DMS153 (cell line): ENCODE measurements around the gene PSMB9.

Experiments
- DNase-seq: peaks from one replicate; lab custom pipeline; 2025; lab: John Stamatoyannopoulos, UW

The PSMB9 gene

DNA sequence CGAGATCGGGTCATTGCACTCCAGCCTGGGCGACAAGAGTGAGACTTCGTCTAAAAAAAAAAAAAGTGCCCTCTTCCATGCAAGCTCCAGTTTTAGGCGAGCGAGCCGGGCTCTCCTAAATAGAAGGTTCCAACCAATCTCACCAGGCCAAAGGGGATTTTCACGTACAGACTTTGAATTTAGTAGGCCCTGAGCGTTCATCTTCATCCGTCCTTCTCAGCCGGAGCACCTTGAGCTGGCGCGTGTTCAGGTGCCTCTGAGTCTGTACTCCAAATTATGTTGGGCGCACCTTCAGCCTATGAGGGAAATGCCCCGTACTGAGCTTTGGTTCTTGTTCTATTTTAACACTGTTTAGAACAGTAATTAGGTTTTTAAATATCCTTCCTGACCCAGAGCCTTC, 14.6 kb upstream of the PSMB9 start:
- DNase-seq: no peak

DNA sequence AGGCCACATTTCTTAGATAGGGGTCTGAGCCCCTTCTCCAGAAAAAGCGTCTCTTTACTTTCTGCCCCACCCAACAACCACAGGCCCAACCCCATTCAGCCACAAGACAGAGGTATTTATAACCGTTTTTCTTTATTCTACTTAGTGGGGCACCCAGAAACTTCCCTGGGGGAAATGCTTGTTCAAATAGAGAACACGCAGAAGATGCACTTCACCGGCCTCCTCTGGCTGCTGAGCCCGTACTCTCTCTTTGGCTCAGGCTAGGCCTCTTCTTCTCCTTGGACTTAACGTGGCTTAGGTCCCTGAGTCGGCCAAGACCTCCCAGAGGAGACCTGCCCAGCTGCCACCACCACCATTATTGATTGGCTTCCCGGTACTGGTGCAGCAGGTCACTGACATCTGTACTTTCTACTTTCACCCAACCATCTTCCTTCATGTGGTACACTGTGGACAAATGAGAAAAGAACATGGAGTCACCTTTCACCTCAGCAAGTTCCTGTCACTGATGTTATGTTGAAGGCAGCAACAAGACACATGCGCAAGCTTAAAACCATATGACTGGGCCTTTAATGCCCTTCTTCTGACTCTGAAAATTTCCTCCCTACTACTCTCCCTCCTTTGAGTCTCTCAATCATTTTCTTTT, 13.3 kb upstream of the PSMB9 start:
- no peak for DNase-seq

DNA sequence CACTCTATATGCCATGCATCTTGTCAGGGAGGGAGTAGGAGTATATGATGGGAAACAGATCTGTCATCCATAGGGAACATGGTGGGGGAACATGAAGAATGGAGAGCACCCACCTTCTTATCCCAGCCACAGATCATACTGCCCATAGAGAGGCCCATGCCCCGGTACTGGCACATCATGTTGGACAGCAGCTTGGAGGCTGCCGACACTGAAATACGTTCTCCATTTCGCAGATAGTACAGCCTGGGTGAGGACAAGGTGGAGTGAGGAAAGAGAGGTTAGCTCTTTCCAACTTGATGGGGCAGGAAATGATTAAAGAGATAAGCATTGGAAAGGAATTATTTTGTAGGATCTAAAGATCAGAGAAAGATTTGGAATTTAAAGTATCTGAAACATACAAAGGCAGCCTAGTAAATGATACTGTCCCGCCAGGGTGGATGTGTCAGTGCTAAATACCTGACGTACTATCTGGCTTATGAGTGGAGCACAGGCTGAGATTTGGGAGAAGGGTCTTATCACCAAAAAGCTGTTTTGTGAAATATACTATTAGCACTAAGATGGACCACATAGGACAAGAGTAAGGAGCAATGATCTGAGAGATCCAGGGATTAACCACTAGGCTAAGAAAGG, 11.9 kb upstream of the PSMB9 start:
- DNase-seq: no peak

DNA sequence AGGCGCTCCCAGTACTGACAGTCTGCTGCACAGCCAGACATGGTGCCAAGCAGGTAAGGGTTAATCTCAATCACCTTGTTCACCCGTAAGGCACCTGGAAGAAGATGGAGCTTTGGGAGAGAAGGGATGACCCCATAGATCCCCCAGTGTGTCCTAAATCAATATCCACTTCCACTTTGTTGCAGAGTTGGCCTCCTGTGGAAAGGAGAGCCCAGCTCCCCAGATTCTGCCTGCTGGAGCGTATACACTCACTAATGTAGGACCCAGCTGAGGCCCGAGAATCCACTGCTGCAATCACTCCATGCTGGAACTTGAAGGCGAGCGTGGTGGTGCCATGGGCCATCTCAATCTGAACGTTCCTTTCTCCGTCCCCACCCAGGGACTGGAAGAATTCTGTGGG, 11.3 kb upstream of the PSMB9 start:
- no peak for DNase-seq

DNA sequence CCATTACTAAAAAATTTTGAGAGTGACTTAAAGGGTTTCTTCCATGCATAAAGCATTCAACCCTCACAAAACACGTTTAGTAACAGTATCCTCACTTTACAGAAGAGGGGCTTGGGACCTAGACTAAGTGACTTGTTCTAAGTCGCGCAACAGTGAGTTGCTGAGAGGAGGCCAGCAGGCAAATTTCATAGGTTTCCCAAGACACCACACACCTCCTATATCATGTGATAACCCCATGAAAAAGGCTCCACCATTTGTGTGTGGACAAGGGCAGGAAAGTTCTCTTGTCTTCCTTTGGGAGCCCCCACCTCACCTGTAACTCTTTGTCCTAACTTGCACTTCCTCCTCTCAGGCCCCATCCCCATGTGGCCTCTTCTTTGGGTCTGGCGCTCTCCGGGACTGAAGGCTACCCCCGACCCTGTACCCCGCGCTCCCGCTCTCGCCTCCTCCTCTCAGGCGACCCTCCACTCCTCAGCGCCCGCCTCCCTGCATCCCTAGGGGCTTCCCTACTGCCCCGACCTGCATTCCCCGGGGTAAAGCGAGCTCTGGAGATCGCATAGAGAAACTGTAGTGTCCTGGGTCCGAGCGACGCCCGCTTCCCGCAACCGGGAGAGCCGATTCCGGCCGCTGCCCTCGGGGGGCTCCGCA, 10.5 kb upstream of the PSMB9 start:
- no peak for DNase-seq

DNA sequence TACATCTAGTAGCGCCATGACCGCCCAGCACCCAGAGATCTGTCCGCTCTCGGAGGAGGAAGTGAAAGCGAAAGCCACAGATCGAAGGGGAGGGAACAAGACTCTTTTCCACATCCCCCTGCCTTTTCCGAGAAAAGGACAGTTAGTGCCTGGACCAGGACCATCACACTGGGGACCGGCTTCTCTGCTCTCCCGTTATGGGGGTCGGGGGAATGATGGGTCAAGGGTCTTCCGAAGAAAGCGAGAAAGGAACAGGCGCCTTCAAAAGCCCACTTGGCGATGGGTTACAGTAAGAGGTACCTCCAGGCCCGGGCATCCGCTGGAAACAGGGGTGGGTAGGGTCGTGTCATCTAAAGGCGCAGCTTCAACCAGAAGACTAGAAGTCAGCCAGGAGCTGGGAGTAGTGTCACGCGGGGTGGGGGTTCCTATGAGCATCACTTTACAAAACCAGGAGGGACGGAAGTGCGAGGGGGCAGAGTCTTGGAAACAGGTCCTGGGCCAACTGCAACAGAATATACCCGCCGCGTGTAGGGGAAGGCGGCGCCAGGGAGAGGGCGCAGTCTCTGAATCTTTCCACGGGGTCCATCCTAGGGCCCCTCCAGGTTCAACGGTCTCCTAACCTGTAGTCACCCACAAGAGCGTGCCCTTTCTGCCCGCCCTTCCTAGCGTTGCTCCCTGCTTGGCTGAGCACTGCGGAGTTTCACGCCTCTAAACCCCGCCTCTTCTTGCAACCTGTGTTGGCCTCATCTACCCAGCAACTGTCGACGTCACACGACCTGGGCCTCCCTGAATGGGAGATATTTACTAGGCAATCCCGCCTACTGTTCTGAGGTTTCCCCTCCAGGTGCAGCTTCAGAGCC, 9.8 kb upstream of the PSMB9 start, which contains the start of gene PSMB8:
PSMB8 (minus strand) TSS at position 69 of the 860 bp plus-strand sequence; CDS start at position 18, 51 bp downstream.
- peak; percentile 97 for DNase-seq

DNA sequence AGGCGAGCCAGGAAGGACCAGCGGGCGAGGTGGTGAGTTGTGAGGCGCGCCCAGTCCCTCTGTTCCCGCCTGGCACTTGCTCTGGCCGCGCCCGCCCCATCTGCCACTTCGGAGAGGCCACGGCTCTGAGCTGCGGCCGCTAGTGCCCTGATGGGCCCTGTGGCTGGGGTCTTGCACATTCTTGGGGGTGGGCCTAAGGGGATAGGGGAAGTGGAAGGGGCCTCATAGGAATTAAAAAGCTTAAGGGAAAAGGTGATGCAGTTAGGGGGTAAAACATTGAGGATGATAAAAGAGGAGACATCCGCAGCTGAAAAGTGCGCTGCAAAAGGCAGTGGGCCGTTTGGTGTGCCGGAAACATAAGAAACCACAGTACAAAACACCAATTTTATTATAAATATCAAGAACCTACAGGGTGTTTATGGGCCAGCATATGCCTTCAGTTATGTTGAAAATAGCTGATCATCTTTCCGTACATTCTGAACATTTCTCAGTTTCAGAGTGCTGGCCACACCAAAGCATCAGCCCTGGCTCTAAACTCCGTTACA, 9.1 kb upstream of the PSMB9 start:
- no peak for DNase-seq

DNA sequence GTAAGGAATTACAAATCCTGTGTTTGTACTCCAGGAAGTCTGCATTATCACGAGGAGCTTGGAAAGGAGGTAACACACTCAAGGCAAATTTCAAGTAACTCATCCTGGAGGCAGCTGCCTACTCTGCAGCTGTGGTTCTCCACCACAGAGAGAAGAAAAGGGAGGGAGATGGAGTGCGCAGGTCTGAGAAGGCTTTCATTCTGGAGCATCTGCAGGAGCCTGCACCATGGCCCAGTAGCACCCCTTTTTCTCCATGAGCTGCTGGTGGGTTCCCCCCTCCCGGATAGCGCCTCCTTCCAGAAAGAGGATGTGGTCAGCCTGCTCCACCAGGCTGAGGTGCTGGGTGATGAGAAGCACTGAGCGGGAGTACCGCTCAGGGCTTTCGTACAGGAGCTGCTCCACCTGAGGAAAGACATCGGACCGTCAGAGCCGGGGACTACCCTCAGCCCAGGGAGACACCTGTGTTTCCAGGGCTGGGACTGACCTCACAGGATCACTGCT, 8.6 kb upstream of the PSMB9 start:
- no peak for DNase-seq

DNA sequence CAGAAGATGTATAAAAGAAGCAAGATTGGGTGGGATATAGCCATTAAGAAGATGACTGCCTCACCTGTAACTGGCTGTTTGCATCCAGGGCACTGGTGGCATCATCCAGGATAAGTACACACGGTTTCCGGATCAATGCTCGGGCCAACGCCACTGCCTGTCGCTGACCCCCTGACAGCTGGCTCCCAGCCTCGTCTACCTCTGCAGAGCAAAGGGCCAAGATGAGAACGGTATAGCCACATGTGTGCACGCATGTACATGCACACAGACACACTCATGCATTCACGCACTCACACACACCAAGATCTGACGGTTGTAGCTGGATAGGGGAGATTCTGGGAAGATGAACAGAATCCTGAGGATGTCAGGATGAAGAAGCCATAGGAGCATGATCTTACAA, 7.0 kb upstream of the PSMB9 start:
- no peak for DNase-seq

DNA sequence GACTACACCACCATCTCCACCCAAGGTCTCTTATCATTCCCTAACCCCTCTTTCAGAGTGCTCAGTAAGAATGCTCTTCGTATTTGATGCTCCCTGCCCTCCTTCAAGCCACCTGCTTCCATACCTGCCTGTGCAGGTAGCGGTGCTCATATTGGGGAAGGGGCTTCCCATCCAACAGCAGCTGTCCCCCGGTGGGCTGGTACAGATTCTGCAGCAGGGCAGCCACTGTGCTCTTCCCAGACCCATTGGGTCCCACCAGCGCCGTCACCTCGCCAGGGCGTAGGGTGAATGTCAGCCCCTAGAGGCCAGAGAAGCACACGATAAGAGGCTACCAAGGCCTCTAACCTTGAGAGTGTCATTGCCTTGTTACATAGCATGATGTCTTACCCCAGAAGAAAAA, 6.2 kb upstream of the PSMB9 start:
- DNase-seq: no peak

DNA sequence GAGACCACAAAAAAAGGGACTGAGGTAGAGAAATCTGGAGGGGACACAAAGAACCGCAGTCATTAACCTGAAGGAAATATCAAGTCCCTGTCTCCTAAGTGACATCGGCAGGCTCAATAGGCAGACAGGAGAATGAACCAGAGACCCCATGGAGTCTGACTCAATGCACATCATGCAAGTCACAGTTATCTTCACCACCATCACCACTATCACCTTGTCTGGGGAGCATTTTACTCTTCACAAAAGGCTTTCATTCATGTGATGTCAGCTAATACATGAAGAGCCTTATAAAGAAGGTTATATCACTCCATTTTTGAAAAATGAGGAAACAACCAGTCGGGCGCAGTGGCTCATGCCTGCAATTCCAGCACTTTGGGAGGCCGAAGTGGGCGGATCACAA, 4.9 kb upstream of the PSMB9 start:
- no peak for DNase-seq

DNA sequence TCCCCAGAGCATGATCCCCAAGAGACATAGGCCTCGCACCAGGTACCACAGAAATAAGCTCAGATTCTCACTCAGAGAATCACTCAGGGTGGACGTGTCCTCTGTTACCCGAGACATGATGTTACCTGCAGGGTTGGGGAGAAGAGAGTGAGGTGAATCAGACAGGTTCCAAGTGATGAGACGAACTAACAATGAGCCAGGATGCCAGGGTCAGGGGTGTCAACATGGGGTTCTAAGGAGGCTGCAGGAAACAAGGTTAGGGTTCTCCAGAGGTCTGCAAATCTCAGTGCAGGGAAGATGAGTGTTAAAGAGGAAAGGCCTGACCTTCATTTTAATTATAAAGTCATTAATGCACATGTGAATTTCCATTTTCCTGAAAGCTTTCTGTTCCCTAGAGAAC, 3.0 kb upstream of the PSMB9 start:
- DNase-seq: no peak

DNA sequence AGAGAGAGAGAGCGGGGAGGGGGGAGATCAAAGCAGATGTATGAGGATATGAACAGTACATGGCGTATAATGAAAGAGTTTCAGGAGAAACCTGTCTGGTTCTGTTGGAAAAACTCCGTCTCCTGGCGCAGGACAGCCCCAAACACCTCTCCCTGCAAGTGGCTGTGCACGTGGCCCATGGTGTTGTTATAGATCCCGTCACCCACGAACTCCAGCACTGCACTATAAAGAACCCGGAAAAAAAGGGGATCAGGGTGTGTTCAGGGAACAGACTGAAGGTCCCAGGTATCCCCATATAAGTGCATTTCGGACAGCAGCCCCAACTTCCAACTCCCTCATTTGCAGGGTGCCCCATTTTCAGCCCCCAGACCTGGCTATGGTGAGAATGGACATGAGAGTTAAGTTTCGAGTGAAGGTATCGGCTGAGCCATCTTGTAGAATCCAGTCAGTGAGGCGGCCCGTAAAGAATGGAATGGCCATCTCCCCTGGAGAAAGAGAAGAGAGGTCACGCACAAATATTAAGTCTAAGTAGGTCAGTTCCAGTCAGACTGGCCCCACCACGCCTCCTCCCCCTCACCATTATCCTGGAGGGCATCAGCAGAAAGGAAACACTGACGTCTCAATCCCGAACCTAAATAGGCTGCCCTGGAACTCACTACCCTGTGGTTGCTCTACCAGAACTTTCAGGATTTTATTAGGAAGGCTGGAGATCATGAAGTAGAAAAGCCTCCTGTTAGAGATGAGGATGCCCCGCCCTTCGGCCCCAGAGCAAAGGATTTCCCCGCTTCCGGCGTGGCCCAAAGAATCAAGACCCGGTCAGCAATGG, 1.8 kb upstream of the PSMB9 start:
- no peak for DNase-seq

DNA sequence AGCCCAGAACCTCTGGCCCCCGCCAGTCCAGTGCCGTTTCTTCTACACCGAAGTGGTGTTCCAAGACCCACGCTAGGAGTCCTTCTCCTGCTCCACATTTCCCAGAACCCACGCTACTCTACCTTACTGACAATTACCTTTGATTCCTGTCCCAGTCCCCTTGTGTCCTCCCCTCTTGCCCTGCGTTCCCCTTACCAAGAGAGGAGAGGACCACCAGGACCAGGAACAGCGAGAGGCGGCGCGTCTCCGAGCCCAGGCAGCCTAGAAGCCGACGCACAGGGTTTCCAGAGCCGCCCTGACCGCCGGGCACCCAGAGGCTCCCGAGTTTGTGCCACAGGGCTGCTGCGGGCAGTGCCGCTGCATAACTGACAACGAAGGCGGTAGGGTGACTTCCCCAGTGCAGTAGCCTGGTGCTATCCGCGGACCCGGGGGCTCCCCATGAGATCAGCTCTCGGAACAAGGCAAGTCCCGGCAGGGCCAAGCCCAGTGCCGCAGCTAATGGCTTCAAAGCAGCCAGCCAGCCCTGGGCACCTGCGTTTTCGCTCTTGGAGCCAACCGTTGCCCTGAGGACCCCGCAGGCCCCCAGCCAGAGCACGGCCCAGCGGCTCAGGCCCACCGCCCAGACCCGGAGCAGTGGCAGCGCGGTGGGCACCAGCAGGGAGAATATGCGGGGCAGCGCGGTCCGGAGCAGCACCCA, 1.0 kb upstream of the PSMB9 start:
- no peak for DNase-seq

DNA sequence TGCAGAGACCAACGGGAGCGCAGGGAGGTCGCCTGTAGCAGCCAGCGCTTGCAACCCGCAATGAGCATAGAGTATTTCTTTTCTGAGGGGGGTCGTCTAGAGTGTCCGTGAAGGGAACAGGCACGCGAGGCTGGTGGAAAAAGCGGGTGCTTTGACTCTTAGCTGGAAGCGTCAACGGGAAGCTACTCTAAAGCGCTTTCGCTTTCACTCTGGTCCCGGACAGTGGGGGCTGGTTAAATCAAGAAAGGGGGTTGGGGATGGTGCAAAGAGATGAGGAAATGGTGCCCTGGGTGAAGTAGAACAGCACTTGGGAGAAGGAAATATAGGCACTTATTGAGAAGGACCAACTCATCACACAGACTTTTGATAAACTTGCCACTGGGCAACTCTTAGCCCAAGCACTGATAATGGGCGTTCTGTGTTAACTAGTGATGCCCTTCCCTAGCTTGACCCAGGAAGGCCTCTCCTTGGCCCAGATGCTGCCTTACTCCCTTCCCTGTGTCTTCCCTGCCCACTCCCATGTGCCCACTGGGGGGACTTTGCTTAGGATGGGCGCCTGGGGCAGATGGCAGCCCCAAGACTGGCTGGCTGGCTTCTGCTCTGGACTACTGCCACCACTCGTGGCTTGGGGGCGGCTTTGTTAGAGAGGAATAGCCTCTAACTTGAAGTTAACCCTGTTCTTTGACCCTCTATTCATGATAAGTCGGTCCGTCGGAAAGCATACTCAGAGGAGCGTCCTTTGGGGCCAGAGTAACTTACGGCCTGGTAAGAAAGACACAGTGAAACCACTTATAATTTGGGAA, 585 bp downstream of the PSMB9 start:
- no peak for DNase-seq

DNA sequence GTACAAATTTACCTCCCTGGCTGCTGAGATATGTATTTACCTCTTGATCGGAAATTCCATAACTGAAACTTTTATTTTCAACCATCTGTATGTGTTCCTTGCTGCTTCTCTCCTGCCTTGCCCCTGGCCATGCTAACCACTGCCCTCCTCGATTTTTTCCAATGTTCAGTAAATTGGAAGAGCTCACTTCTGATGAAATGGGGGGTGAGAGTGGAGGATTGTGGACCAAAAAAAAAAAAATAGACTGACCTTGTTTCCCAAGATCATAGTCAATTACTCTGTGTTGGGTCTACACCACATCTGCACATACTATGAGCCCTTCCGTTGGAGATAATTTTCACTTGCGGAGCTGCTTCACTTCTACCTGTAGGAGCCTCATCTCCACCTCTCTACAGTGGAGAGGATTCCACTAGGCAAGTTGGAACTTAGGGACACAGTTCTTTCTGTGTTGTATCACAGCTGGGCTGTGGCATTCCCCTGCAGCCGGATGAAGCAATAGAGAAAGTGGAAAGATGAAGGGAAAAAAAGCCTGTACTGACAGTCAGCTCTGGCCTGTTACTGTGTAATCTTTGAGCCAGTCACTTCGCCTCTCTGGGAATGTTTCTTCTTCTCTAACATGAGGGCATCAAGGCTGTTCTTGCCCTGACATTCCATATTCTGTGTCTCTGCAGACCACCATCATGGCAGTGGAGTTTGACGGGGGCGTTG, 1.6 kb downstream of the PSMB9 start:
- DNase-seq: no peak

DNA sequence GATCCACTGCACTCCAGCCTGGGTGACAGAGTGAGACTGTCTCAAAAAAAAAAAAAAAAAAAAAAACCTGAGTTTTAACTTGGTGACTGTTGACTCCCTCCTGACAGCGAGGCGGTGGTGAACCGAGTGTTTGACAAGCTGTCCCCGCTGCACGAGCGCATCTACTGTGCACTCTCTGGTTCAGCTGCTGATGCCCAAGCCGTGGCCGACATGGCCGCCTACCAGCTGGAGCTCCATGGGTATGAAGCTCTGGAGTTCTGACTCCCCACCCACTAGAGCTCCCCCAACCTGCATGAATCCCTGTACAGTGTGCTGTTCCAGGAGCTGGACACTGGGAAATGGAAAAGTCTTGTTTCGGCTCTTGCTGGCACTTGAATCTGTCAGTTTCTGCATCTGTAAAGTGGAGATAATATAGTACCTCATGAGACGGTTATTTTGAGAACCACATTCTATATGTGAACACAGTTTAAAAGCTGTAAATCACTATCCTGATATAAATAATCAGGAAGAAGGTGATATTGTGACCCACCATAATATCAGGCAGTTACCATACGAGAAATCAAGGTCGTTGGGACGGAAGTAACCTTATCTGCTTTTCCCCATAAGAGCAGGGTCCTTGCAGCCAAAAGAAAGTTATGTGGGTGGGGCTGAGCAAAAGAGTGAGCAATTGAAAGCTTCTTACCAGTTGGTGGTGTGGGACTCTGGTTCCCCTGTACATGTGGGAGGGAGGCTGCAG, 3.3 kb downstream of the PSMB9 start:
- no peak for DNase-seq

DNA sequence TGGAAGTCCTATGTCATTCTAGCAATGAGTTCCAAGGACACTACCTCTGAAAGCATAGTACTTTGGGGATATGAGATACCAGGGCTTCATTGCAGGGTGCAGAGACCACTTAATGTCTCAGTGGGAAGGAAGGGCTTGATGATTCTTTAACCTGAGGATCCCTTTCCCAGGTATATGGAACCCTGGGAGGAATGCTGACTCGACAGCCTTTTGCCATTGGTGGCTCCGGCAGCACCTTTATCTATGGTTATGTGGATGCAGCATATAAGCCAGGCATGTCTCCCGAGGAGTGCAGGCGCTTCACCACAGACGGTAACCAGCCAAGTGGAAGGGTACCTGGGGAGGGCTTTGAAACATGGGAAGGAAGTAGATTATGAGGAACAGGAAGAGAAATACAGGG, 4.2 kb downstream of the PSMB9 start:
- DNase-seq: no peak
